HG03558 (cell line): ENCODE measurements around the gene FAM241A.
"Not testable (repeated sequence)": the region's sequence is repeated elsewhere in the genome, so short reads cannot be mapped to it uniquely, and the experiment has no call there.

Experiments used
- ATAC-seq: cut with Tn5 transposase; IDR thresholded peaks from one replicate; pipeline ENCODE4 v1.9.1; 2021; ENCODE audit warnings: moderate number of reproducible peaks; ENCODE audit not compliant: unreplicated experiment; ENCODE audit errors: extremely low read depth

FAM241A gene

DNA sequence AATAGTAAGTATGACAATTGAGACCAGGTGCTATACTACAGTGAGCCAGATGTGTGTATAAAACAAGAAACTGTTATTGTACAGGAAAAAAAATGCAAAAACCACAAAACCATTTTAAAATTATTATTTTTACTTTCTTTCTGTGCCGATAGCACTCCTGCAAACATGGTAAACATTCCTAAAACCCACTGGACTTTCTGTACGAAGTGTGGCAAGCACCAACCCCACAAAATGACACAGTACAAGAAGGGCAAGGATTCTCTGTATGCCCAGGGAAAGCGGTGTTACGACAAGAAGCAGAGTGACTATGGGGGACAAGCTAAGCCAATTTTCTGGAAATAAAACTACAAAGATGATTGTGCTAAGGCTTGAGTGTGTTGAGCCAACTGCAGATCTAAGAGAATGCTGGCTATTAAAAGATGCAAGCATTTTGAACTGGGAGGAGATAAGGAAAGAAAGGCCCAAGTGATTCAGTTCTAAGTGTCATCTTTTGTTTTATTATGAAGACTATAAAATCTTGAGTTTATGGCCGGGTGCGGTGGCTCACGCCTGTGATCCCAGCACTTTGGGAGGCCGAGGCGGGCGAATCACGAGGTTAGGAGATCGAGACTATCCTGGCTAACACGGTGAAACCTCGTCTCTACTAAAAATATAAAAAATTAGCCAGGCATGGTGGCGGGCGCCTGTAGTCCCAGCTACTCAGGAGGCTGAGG, 26.0 kb downstream of the FAM241A start:
- ATAC-seq = not testable (repeated sequence)

DNA sequence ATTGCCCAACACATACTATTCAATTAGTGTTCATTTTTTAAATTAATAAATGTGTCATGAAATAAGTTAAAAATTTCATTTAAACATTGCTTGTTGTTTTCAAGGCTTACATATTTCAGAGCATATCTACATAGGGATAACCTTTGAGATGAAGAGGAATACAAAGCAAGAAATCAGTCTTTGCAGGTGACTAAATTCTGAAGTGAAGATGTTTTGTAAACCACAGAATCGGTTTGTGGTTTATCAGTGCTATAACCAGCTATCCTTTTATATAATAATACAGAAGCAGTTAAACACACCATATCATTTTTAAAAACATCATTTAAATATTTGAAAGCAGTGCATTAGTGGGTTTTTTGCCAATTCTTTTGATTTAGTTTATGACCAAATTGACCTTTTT, 26.9 kb downstream of the FAM241A start:
- peak; percentile 79 for ATAC-seq

DNA sequence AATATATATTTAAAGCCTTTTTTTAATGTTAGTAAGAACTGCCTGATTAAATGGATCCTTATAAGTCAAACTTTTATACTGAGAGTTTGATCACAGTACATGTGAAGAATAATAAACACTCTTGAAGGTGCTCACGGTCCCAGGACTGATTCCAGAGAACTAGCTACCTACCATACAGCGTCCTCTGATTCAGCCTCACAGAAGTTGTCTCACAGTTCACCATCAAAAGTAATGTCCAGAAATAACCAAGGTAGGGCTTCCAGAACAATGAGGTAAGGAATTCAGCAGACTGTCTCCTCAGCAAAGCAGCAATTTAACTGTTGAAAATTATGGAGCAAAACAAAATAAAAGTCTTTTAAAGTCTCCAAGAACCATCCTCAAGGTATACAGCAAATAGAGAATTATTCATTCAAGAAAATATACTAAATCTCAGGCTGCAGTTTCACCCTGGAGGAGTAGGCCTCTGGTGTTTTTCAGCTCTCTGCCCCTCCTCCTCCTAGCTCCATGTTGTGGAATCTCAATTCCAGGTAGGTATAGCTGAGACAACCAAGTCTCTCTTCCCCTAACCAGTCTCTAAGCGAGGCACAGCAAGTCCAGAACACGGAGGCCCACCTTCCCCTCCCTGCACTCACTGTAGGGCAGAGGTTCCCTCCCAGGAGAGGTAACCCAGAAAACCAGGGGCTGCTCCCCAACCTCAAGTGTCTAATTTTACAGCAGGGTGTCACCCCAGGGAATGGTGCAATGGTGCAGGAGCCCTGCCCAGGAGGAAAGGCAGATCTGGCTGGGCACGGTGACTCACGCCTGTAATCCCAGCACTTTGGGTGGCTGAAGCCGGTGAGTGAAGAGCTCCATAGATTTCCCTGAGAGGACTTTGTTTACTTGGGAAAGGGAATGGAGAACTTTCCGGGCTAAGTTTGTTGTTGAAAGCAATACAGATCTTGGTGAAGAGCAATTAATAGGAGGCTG, 28.6 kb downstream of the FAM241A start:
- no peak for ATAC-seq

DNA sequence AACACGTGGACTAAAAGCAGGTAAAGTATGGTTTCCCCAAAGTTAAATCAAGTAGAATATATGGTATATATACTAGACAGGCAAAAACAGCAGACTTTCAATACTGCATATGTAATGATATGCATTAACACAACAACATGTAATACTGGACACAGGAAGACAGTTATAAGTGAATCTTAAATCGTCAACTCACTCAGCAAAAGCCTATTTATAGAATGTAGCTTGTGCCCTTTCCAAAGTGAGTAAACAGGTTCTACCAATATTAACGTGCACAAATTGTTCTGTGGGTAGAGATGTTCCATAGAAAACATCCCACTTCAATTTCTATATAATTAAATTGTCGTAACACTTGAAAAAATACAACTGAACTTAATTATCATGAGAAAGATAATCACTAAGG, 30.6 kb downstream of the FAM241A start:
- ATAC-seq = no peak

DNA sequence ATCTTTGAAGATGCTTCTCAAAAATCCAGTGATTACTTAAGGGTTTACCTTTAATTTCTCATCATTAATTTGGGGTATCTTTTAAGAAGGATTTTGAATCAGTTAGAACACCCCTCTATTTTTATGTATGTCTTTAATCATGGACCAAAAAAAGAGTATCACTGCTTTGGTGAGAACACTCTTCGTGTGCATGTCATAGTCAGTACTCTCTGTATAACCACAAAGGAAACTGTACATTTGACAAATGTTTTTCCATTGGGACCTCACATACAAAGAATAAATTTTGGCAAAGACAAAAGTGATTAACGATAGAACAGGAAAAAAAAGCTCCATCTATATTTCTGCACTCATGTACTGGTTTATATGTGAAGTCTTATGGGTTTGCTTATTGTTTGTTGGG, 31.3 kb downstream of the FAM241A start:
- no peak for ATAC-seq

DNA sequence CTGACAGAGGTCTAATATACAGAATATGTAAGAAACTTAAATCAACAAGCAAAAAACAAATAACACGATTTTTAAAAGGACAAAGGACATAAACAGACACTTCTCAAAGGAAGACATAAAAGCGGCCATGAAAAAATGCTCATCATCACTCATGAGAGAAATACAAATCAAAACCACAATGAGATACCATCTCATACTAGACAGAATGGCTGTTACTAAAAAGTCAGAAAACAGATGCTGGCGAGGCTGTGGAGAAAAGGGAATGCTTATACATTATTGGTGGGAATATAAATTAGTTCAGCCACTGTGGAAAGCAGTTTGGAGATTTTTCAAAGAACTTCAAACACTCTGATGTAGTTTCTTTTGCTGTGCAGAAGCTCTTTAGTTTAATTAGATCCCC, 33.5 kb downstream of the FAM241A start:
- ATAC-seq = not testable (repeated sequence)

DNA sequence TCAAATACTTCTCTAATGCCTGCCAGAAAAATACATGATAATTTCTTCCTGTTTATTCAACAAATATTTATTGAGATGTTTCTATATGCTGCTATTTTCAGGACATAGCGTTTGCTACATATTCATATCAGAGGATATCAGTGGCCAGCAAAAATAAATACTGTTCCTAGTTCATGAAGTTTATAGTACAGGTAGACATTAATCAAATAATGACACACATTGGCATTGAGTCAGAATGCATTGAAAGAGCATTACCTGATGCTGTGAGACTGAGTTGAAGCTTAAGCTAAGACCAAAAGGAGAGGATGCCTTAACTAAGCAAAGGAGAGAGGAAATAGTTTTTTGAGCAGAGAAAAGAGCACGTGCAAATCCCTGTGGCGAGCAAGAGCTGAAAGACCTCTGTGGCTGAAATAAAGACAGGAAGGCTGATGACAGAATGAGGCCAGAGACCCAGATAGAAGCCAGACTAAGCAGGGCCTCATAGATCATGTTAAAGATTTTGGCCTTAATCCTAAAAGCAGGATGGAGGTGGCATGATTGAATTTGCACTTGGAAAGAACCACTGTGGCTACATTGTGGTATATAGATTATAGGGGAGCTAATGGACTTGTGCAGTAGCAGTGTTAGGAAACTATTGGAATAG, 36.2 kb downstream of the FAM241A start:
- no peak for ATAC-seq

DNA sequence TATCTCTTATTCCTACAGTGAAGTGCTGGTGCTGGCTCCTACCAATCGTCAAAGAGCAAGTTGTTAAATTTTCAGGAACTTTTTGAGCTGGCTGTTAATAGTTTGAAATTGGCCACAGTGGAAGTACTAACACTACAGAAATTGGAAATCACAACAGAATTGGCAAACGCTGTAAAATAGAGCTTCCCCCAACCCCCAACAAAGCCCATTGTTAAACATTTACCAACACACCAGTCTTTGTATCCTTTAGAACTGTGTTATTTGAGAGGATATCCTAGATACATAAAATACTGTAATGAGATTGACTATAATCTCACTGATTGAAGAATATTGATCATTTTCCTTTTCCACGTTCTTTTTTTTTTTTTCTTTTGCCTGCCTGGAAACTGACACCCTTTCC, 37.4 kb downstream of the FAM241A start:
- no peak for ATAC-seq

DNA sequence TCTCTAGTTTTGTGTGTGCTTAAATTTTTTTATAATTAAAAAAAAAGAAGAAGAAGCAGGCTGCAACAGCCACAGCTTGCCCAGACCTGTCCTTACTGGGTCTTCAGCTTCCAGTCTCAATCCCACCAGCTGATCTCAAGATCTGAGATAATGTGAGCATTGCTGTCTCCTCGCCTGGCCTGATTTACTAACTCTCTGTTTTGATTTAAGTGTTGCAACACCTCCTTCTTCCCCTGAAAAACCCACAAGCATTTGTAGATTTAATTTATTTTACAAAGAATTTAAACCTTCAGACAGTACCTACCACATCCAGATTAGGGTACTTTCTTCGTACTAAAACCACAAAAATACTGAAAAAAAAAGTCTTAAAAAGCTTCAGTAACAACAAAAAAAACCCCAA, 38.0 kb downstream of the FAM241A start:
- no peak for ATAC-seq

DNA sequence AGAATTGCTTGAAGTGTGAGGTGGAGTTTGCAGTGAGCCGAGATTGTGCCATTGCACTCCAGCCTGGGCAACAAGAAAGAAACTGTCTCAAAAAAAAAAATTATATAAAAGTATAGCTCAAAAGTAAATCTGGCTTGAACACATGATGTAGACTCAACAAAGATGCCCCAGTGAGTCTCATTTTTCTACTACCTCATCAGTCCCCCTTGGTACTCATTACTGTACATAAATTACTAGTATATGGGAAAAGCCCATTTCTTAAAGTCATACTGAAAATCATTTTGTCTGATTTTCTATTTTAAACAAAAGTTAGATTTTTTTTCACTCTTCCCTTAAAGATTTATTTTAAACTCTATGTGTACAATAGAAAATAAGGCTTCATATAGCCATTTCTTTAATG, 39.2 kb downstream of the FAM241A start:
- ATAC-seq = no peak

DNA sequence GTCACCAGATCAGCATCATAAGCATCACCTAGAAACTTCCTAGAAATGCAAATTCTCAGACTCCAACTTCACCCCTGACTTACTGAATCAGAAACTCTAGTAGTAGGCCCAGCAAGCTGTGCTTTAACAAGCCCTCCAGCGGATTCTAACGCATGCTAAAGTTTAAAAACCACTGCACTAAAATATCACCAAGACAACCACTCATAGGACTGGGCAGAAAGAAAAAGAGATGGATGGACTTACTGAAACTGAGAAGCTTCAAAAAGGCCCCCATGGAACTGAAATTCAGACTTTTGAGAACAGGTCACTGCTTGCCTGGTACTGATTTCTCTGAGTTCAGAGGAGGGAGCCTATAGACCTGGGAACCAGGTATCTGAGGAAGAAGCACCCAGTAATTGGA, 40.1 kb downstream of the FAM241A start:
- ATAC-seq = no peak

DNA sequence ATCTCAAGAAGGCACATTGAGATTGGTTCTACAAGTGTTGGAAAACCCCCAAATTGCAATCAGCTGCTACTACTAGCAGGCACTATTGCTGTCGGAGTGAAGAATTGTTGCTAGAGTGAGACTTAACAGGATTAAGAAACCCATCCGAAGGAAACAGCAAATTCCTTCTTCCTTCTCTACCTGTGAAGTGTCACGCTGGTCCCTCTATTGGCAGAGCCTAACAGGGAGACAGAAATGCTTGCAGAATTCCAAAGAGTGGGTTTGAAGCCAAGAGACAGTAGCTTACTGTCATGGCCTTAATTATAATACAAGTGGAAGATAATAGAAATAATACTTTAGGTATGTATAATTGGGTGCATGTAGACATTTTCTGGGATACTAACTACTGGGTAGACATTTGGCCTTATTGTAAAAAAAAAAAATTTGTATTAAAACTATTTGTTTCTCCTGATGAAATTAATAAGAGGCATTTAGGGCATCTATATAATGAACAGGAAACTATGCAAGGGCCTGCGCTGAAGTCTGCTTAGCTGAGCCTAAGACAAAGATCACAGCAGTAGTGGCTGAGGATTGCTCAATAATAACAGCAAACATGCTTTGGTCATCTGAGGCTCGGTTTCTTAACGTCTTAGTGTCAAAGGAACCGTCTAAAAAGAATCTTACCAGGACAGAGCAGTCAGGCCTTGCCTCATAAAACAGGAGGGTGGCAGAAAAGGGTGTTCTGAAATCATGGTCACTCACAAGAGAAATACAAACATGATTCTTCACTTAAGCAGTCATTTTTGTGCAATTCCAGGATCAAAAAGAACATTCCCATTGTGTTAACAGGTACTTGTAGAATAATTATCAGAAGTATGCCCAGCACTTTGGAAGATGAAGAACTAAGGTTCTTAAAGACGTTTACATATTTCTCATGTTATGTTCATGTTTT, 40.8 kb downstream of the FAM241A start:
- ATAC-seq = no peak

DNA sequence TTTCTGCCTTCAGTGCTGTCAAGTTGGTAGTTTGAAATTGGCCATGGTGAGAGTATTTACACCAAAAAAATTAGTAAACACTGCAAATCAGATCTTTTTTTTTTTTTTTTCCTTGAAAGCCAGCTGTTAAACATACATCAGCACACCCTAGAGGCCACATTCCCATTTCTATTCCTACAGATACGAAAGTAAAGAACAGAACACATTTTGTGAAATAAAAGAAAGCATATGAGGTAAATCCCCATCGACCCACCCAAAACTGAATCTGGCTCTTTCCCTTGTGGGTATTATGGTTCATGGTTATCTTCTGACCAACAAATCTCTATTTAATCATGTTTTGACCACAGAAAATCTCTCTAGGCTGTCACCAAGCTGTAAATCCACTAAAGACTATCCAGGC, 44.5 kb downstream of the FAM241A start:
- no peak for ATAC-seq

DNA sequence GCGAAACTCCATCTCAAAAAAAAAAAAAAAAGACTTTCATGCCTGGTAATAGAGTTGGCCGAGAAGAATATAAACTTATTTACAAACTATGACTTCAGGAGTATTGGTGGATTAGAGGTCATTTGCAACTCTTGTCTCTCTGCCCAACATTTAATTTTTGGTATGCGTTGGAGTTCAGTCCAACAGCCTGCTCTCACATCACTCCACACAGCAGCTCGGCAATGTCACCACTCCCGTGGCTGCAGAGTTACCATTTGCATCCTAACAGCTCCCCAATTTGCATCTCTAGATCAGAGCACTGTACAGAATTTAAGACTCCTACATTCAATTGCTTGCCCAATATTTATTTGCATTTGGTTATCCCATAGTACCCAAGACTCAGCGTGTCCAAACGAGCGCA, 45.4 kb downstream of the FAM241A start:
- ATAC-seq = no peak

DNA sequence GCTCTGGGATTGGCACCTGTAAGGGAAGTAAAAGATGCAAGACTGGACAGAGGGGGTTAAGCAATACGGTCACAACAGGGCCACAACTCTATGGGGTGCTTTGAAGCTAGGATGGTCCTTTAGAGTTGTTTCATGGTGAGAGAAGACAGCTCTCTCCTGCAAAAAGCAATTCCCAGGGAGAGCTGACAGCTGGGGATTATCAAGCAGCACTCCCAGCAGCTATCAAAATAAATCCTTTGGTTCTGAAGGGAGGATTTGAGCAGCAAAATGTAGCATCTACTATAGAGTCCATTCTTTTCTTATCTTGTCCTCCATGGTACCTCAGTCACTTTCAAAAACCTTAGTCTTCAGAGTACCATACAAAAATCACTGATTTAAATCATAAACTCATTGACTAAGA, 51.2 kb downstream of the FAM241A start:
- ATAC-seq = no peak

DNA sequence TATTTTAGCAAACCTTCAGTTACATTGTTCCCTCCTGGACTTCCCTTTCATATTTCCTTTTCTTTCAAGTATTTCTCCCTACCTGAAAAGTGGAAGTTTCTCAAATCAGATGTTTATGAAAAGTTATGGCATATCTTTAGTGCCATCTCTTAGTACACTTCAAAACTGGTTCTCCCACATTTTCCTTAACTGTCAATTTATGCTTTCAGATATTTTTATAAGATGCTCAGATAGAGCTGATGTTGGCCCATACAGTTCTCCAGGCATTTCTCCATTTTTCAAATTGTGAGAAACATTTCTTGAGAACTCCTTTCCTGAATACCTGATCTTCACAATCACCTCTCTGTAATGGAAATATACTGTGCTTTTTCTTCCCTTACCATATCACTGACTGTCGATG, 53.8 kb downstream of the FAM241A start:
- no peak for ATAC-seq

DNA sequence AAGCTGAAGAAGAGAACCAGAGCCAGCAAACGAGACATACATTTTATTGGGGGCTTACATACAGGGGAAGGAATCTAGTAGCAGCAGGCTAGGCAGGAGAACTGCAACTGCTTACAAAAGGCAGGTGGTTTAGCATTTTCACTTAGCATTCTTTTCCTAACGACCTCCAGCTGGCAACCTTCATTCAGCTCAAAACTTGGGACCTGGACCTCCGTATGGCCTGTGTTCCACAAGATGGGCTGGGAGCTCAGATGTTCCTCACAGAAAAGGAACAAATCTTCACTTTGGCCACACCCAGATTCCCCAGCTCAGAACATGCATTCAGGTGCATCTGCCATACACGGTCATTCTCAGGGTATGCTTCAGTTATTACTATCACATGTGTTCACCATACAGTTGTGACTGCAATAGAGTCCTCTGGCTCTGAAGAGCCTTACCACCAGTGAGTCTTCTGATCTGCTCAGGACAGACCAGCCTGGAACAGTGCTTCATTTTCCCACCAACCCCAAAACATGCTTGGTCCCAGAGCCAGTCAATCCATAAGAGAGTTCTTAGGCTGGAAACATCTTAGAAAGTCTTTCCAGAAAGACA, 56.8 kb downstream of the FAM241A start:
- ATAC-seq = no peak

DNA sequence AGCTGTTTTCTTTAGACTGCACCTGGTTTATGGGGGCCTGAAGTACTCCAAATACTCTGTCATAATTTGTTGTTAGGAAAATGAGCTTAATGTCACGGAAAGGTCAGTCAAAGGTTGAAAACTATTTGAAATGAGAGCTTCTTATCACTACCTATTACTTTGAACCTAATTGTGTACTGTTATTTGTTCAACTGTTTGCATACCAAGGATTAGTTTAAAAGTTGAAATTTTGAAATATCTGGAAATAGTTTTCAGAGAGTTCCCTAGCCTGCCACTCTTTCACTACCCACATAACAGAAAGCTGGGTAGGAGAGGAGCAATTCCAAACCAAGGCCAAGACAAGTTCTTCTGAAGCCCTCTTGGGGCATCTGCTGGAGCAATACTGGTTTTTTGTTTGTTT, 58.3 kb downstream of the FAM241A start:
- ATAC-seq = no peak

DNA sequence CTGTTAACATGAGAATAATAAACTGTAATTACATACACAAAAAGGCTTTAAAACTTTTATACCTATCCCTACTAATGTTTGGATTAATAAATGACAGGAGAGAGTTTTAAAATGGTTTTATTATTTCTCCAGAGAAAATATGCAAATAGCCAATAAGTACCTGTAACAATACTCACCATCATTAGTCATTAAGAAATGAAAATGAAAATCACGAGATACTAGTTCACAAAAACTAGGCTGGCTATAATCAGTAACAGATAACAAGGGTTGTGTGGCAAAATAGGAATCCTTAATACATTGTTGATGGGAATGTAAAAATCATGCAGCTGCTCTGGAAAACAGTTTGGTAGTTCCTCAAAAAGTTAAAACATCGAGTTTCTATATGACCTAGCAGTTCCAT, 61.2 kb downstream of the FAM241A start:
- no peak for ATAC-seq
